RWPE2 (cell line): ENCODE data around the gene WDR46.
A peak's percentile ranks its signal among the peaks of the same experiment; 100 is the strongest.

Experiments used
- ATAC-seq: fragments of 200-7000 bp; cut with Tn5 transposase; 3 replicates; pipeline ENCODE4 v1.9.1; 2021; ENCODE audit warnings: low read depth
- DNase-seq: peaks from one replicate; pipeline ENCODE4 v3.0.0-alpha.2; 2020; ENCODE audit warnings: low spot score
- H3K27ac ChIP-seq: fragments of 450-650 bp; 2 replicates; pipeline ENCODE4 v1.5.1; 2017; ENCODE audit warnings: mild to moderate bottlenecking; ENCODE audit not compliant: poor library complexity, severe bottlenecking
- H3K27me3 ChIP-seq: fragments of 250-450 bp; sonication (Bioruptor Pico); 2 replicates; pipeline ENCODE4 v1.5.1; 2021; ENCODE audit warnings: mild to moderate bottlenecking, moderate library complexity; ENCODE audit not compliant: insufficient read depth, poor library complexity, severe bottlenecking
- H3K36me3 ChIP-seq: fragments of 250-450 bp; sonication (Bioruptor Pico); 2 replicates; pipeline ENCODE4 v1.5.1; 2020; ENCODE audit warnings: low read depth, mild to moderate bottlenecking, moderate library complexity
- H3K4me1 ChIP-seq: fragments of 250-450 bp; sonication (Bioruptor Pico); 2 replicates; pipeline ENCODE4 v1.5.1; 2021; ENCODE audit warnings: mild to moderate bottlenecking, moderate library complexity; ENCODE audit not compliant: insufficient read depth, poor library complexity, severe bottlenecking
- H3K4me3 ChIP-seq: fragments of 250-450 bp; sonication (Bioruptor Pico); 2 replicates; pipeline ENCODE4 v1.5.1; 2021; ENCODE audit warnings: mild to moderate bottlenecking, moderate library complexity; ENCODE audit not compliant: severe bottlenecking
- H3K9me3 ChIP-seq: fragments of 250-450 bp; sonication (Bioruptor Pico); 2 replicates; pipeline ENCODE4 v1.5.1; 2021; ENCODE audit warnings: mild to moderate bottlenecking, moderate library complexity; ENCODE audit not compliant: severe bottlenecking
- CTCF ChIP-seq: fragments of 450-650 bp; IDR thresholded peaks from one replicate; pipeline ENCODE4 v1.5.1; 2017; ENCODE audit warnings: mild to moderate bottlenecking, moderate library complexity; ENCODE audit not compliant: poor library complexity, severe bottlenecking

WDR46 gene

GRCh38 chr6:33248643-33248931 lies 40.5 kb downstream of the WDR46 start:
- peaks cover 10% of the 10 kb centered on the region for H3K4me1 ChIP-seq
- H3K9me3 ChIP-seq, result no peaks in the 10 kb centered on the region
- ATAC-seq, result peak; percentile 20; the same call in 2 of the 3 replicates
- DNase-seq, result no peak
- peak; percentile 71 for TF ChIP-seq CTCF
- peak overlapping the region; percentile 83 for H3K27ac ChIP-seq
- H3K4me3 ChIP-seq, result peak overlapping the region; percentile 38
- peaks cover 8% of the 10 kb centered on the region for H3K36me3 ChIP-seq
- no peaks in the 10 kb centered on the region for H3K27me3 ChIP-seq

GRCh38 chr6:33247977-33248642 lies 40.9 kb downstream of the WDR46 start:
- Histone ChIP-seq H3K27me3 (no peaks in the 10 kb centered on the region), H3K4me1 (peaks cover 10% of the 10 kb centered on the region), H3K36me3 (peaks cover 8% of the 10 kb centered on the region; the same call in 1 of the 2 replicates), H3K4me3 (peak overlapping the region; percentile 38), H3K27ac (peak overlapping the region; percentile 83), H3K9me3 (no peaks in the 10 kb centered on the region)
- peak; percentile 92 for TF ChIP-seq CTCF
- ATAC-seq, result peak; percentile 41
- peak; percentile 79 for DNase-seq

- ATAC-seq (no peak), DNase-seq (no peak)
- Histone ChIP-seq H3K27me3 (no peaks in the 10 kb centered on the region), H3K4me1 (no peaks in the 10 kb centered on the region), H3K27ac (no peak overlapping the region), H3K4me3 (no peak overlapping the region), H3K36me3 (no peaks in the 10 kb centered on the region), H3K9me3 (no peaks in the 10 kb centered on the region)
- TF ChIP-seq CTCF, result no peak
These were observed 45.6 kb downstream of the WDR46 start for GRCh38 chr6:33243476-33243875.

GRCh38 chr6:33241968-33242367 lies 47.1 kb downstream of the WDR46 start:
- H3K4me1 ChIP-seq, result no peaks in the 10 kb centered on the region
- H3K27me3 ChIP-seq, result no peaks in the 10 kb centered on the region
- ATAC-seq, result no peak

More at GRCh38 chr6:33241968-33242367, 47.1 kb downstream of the WDR46 start:
- no peak for DNase-seq
- H3K27ac ChIP-seq, result no peak overlapping the region
- no peaks in the 10 kb centered on the region for H3K9me3 ChIP-seq
- no peak overlapping the region for H3K4me3 ChIP-seq
- no peaks in the 10 kb centered on the region for H3K36me3 ChIP-seq
- no peak for TF ChIP-seq CTCF
